Stimulated activated CD8-positive, alpha-beta memory T cell treated with anti-CD3 and anti-CD28 coated beads, Interleukin-7, amount 100 ng/mL, for 1 hour (primary cell): ENCODE results near the gene LMOD2.

Experiments
- DNase-seq, 2 donors: peaks; one replicate each; pipeline ENCODE4 v3.0.0-alpha.2; 2020; ENCODE audit warnings: low read depth in 2 of 2

The LMOD2 gene

GRCh38 chr7:123639631-123640030 is 16.0 kb upstream of the LMOD2 start:
- no peak for DNase-seq

- DNase-seq = no peak
Observed at GRCh38 chr7:123640583-123640982, 15.1 kb upstream of the LMOD2 start.

DNA sequence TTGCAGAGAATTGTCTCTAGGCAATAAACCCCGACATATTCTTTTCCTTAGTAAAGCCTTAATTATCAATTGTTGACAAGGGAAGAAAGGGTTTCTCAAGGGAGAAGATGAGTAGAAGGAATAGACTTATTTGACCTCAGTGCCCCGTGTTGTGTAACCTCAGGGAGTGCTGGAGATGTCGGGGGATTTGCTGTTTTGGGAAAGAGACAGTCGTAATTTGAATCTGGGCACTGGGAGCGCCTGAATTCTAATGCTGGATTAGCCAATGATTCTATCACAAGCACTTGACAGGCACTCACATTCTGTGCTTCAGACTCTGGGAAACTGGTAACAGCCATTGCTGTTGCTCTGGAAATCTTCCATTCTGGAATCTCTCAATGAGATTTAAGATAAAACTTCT is 13.8 kb upstream of the LMOD2 start:
- no peak for DNase-seq

DNA sequence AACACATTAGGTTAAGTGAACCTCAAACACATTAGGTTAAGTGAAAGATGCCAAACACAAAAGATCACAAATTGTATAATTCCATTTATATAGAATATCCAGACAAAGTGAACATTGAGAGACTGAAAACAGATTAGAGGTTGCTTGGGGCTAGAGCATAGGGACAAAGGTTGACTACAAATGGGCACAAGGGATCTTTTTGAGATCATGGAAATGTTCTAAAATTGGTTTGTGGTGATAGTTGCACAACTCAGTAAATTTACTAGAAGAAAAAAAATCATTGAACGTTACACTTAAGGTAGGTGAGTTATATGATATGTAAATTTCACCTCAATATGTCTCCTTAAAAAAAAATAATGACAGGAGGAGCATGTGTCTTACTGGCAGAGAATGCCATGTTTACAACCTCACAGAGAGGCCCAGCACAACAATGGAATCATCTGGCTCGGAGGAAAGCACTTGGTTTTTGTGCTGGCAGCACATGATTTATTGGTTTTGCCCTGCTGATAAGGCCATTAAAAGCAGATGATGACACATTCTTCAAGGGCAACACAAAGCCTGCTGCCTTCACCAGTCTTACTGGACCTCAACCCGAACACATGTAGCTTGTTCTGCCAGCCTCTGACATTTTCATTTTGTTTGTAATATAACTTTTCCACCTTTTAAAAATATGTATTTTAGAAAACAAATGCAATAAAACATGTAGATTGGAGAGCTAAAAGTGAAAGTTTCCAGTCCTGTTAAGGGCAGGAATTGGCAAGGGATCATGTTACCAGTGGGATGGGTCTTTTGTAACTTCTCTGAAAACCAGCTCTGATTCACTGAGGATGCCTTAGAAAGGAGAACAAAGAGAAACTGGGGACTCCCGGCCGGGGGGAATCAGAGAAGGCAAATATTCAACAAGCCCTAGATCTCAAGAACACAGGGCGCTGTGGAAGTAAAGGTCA is 11.9 kb upstream of the LMOD2 start:
- no peak for DNase-seq

GRCh38 chr7:123645516-123645915 is 10.2 kb upstream of the LMOD2 start:
- DNase-seq = no peak

DNA sequence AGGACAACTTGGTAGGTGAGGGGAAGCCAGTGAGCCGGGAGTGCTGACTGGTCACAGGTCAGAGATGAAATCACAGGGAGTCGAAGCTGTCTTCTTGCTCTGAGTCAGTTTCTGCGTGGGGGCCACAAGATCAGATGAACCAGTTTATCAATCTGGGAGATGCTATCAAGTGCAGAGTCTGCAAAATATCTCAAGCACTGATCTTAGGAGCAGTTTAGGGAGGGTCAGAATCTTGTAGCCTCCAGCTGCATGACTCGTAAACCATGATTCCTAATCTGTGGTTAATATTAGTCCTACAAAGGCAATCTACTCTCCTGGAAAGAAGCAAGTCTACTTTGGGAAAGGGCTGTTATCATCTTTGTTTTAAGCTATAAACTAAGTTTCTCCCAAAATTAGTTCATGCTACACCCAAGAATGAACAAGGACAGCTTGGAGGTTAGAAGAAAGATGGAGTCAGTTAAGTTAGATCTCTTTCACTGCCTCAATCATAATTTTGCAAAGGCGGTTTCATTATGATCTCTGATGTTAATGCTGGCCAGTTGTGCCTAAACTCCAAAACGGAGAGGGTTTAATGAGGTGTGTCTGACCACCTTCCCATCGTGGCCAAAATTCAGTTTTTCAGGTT is 8.4 kb upstream of the LMOD2 start:
- DNase-seq = no peak

GRCh38 chr7:123649964-123650363 is 5.7 kb upstream of the LMOD2 start:
- no peak for DNase-seq

DNA sequence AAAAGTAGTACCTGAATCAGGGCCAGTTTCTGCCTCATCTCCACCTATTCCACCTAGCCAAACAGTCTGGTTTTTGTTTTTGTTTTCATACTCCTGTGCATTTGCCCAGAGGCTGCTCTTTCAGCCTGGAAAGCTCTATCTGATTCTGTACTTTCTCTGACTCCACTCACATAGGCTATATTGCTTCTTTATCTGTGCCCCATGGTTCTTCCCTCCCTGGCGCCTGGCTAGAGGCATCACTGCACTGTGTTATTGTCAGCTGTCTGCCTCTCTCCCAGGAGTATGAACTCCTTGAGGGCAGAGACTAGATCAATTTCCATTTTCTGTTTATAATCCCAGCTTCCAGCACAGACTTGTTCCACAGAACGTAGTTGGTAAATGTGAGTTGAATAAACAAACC is 5.1 kb upstream of the LMOD2 start:
- DNase-seq = no peak

DNA sequence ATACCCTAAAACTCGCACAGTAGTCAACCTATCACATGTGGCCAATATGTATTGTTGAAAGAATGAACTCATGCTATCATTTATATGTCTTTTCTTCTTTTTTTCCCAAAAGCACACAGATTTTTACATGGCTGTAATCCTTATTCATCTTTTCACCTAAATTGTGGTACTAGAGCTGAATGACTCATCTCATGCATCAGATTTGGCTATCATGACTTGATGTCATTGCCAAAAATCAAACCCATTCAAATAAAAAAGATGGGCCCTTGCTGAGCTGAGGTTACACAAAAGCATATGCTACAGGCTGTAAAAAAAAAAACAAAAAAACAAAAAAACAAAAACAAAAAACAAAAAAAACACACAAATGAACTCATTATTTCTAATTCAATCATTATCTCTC is 3.3 kb upstream of the LMOD2 start:
- no peak for DNase-seq

GRCh38 chr7:123653162-123653561 is 2.5 kb upstream of the LMOD2 start:
- DNase-seq = no peak

- no peak for DNase-seq
Observed at GRCh38 chr7:123656544-123657303, 1.1 kb downstream of the LMOD2 start.

GRCh38 chr7:123657304-123657685 is 1.6 kb downstream of the LMOD2 start:
- DNase-seq = no peak

- no peak for DNase-seq
Observed at GRCh38 chr7:123658023-123658422, 2.4 kb downstream of the LMOD2 start.

DNA sequence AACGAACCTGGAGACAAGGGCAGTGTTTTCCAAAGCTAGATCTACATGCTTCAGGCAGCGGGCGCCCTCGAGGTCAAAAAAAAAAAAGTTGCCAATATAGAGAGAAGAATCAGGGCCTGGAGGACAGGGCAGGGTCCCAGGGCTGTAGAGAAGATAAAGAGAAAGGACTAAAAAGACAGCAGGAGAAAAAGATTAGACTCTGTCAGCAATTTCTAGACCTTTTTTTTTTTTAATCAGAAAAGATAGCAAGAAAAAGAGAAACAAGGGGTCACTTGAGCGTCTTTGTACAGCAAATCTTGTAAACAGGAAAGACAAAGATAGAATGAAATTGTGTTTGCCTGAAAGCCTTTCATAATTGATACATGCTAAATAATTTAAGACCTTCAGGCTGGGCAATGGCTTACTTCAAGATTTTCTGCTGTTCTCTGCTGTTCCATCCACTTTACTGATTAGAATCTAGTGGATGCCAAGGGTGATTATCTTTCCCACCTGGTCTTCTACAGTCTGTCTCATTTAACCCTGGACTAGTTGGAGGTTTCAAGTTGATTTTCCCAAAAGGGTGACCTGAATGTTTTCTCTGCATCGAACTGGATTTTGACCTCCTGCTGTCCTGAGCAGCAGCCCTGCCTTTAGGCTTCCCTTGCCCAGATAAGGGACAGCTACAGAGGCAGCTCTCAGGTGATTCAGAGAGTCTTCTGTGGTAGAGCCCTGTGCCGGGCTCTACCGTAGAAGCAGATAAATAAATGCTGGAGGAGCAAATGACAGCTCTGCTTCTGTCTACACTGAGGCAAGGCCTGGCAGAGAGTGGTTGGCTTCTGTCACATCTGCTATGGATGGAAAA is 5.1 kb downstream of the LMOD2 start:
- no peak for DNase-seq

GRCh38 chr7:123661765-123662164 is 6.1 kb downstream of the LMOD2 start:
- no peak for DNase-seq

GRCh38 chr7:123662293-123662692 is 6.6 kb downstream of the LMOD2 start:
- DNase-seq = no peak

DNA sequence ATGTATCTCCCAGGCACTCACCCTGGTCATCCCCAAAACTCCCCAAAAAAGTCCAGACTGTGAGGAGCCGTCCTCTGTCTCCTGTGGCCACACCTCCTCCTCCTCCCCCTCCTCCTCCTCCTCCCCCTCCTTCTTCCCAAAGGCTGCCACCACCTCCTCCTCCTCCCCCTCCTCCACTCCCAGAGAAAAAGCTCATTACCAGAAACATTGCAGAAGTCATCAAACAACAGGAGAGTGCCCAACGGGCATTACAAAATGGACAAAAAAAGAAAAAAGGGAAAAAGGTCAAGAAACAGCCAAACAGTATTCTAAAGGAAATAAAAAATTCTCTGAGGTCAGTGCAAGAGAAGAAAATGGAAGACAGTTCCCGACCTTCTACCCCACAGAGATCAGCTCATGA is 7.1 kb downstream of the LMOD2 start:
- DNase-seq = no peak

GRCh38 chr7:123663200-123663599 is 7.5 kb downstream of the LMOD2 start:
- no peak for DNase-seq

- DNase-seq = no peak
Observed at GRCh38 chr7:123665157-123665556, 9.5 kb downstream of the LMOD2 start.

GRCh38 chr7:123665896-123666295 is 10.2 kb downstream of the LMOD2 start:
- DNase-seq = no peak

GRCh38 chr7:123666492-123666891 is 10.8 kb downstream of the LMOD2 start:
- no peak for DNase-seq

GRCh38 chr7:123669485-123669884 is 13.8 kb downstream of the LMOD2 start:
- DNase-seq = no peak
